Measurements from ENCODE around the gene BCAS3.

DNA sequence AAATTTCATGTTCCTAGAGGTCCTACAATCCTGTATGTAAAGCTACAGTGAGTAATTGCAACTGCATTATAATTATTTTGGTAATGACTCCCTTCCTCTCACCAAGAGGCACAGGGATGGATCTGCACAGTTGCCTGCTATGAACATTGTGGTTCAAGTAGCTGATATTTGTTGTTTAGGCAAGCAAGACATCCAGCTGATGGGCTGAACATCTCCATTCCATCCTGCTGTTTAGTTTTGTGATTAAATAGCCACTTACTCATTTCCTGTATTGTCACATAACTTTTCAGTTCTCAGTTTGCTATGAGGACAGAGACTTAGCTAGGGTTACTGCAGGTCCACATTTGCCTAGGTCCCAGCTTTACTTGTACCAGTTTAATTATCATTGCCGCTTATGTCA is 540.8 kb downstream of the BCAS3 start:
- TF ChIP-seq, protein P1, sequence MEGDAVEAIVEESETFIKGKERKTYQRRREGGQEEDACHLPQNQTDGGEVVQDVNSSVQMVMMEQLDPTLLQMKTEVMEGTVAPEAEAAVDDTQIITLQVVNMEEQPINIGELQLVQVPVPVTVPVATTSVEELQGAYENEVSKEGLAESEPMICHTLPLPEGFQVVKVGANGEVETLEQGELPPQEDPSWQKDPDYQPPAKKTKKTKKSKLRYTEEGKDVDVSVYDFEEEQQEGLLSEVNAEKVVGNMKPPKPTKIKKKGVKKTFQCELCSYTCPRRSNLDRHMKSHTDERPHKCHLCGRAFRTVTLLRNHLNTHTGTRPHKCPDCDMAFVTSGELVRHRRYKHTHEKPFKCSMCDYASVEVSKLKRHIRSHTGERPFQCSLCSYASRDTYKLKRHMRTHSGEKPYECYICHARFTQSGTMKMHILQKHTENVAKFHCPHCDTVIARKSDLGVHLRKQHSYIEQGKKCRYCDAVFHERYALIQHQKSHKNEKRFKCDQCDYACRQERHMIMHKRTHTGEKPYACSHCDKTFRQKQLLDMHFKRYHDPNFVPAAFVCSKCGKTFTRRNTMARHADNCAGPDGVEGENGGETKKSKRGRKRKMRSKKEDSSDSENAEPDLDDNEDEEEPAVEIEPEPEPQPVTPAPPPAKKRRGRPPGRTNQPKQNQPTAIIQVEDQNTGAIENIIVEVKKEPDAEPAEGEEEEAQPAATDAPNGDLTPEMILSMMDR (IDR thresholded peaks at IDR 0.05): no peak
- TF ChIP-seq ZFX (IDR thresholded peaks at IDR 0.05; ENCODE audit: borderline replicate concordance): no peak
